Trophoblast cell (in vitro differentiated cells and primary cell): ENCODE data around the gene ATPAF2.
"Not testable (repeated sequence)": the region's sequence is repeated elsewhere in the genome, so short reads cannot be mapped to it uniquely, and the experiment has no call there.

Experiments used
- DNase-seq, 2 donors: peaks; one replicate each; pipeline ENCODE4 v3.0.0-alpha.2; 2016
- H2AFZ ChIP-seq: 2 replicates; pipeline ENCODE4 v1.6.1; 2013; ENCODE audit warnings: low read length, moderate library complexity, mild to moderate bottlenecking; ENCODE audit not compliant: insufficient read depth, poor library complexity
- H2AK5ac ChIP-seq: 2 replicates; pipeline ENCODE4 v1.6.1; 2013; ENCODE audit warnings: mild to moderate bottlenecking, low read length
- H2BK120ac ChIP-seq: 2 replicates; pipeline ENCODE4 v1.6.1; 2013; ENCODE audit warnings: low read length, mild to moderate bottlenecking, moderate library complexity; ENCODE audit not compliant: insufficient read depth, poor library complexity
- H2BK12ac ChIP-seq: 2 replicates; pipeline ENCODE4 v1.6.1; 2013; ENCODE audit warnings: mild to moderate bottlenecking, low read length, moderate library complexity
- H2BK5ac ChIP-seq: 2 replicates; pipeline ENCODE4 v1.6.1; 2013; ENCODE audit warnings: low read length, low read depth, moderate library complexity, mild to moderate bottlenecking; ENCODE audit not compliant: poor library complexity
- H3K14ac ChIP-seq: 2 replicates; pipeline ENCODE4 v1.6.1; 2013; ENCODE audit warnings: mild to moderate bottlenecking, low read length
- H3K18ac ChIP-seq: 2 replicates; pipeline ENCODE4 v1.6.1; 2013; ENCODE audit warnings: mild to moderate bottlenecking, low read length
- H3K23ac ChIP-seq: 2 replicates; pipeline ENCODE4 v1.6.1; 2013; ENCODE audit warnings: low read length
- H3K27ac ChIP-seq: 2 replicates; pipeline ENCODE4 v1.5.1; 2013; ENCODE audit warnings: low read depth, mild to moderate bottlenecking, inconsistent platforms, low read length, moderate library complexity
- H3K27me3 ChIP-seq: 2 replicates; pipeline ENCODE4 v1.6.1; 2013; ENCODE audit warnings: inconsistent platforms, mild to moderate bottlenecking, low read length, moderate library complexity; ENCODE audit not compliant: insufficient read depth
- H3K36me3 ChIP-seq, 2 experiments: 1 replicate in 1 of 2; 2 replicates in 1 of 2; pipeline ENCODE4 v1.6.1; 2013; ENCODE audit warnings: low read length in 2 of 2, mild to moderate bottlenecking in 2 of 2, moderate library complexity in 1 of 2; ENCODE audit not compliant: insufficient read depth in 2 of 2, control insufficient read depth in 1 of 2
- H3K4ac ChIP-seq: 2 replicates; pipeline ENCODE4 v1.6.1; 2013; ENCODE audit warnings: low read depth, mild to moderate bottlenecking, low read length, moderate library complexity
- H3K4me1 ChIP-seq, 2 experiments: 1 replicate in 1 of 2; 2 replicates in 1 of 2; pipeline ENCODE4 v1.6.1; 2013; ENCODE audit warnings: low read length in 2 of 2, mild to moderate bottlenecking in 2 of 2, moderate library complexity in 1 of 2; ENCODE audit not compliant: insufficient read depth in 2 of 2, control insufficient read depth in 1 of 2
- H3K4me2 ChIP-seq: 2 replicates; pipeline ENCODE4 v1.6.1; 2013; ENCODE audit warnings: inconsistent platforms, mild to moderate bottlenecking, low read length, moderate library complexity
- H3K4me3 ChIP-seq: 2 replicates; pipeline ENCODE4 v1.5.1; 2013; ENCODE audit warnings: mild to moderate bottlenecking, low read depth, low read length, inconsistent platforms
- H3K79me1 ChIP-seq: one replicate; pipeline ENCODE4 v1.6.1; 2013; ENCODE audit warnings: low read length
- H3K79me2 ChIP-seq: 2 replicates; pipeline ENCODE4 v1.6.1; 2013; ENCODE audit warnings: low read length, mild to moderate bottlenecking; ENCODE audit not compliant: control insufficient read depth, insufficient read depth, poor library complexity
- H3K9ac ChIP-seq: 2 replicates; pipeline ENCODE4 v1.6.1; 2013; ENCODE audit warnings: mild to moderate bottlenecking, low read length
- H3K9me3 ChIP-seq: 2 replicates; pipeline ENCODE4 v1.6.1; 2013; ENCODE audit warnings: low read depth, mild to moderate bottlenecking, control low read depth, inconsistent platforms, low read length; ENCODE audit not compliant: insufficient read depth
- H4K12ac ChIP-seq: 2 replicates; pipeline ENCODE4 v1.6.1; 2013; ENCODE audit warnings: low read depth, mild to moderate bottlenecking, low read length, moderate library complexity
- H4K8ac ChIP-seq: 2 replicates; pipeline ENCODE4 v1.6.1; 2013; ENCODE audit warnings: low read depth, mild to moderate bottlenecking, low read length, moderate library complexity
- H4K91ac ChIP-seq: one replicate; pipeline ENCODE4 v1.6.1; 2013; ENCODE audit warnings: low read depth, mild to moderate bottlenecking, low read length, moderate library complexity
- WGBS: extraction: QIAGEN DNeasy Blood & Tissue Kit; methylation state at CpG from one replicate; pipeline ENCODE4 v1.1.7; 2013; ENCODE audit warnings: missing lambda C conversion rate; ENCODE audit not compliant: insufficient read length, insufficient coverage; ENCODE audit errors: extremely low coverage; 5-methylcytosine and 5-hydroxymethylcytosine counted together

Gene ATPAF2

GRCh38 chr17:18000030-18000408, 38.9 kb downstream of the ATPAF2 start:
- Histone ChIP-seq H2AK5ac (no peak overlapping the region), H3K27me3 (no peaks in the 10 kb centered on the region), H4K8ac (no peak overlapping the region), H3K36me3 (peaks cover 0 to 1% of the 10 kb centered on the region in 2 experiments), H3K4me3 (peak overlapping the region; percentile 33), H2BK120ac (no peak overlapping the region), H3K9ac (no peak overlapping the region), H3K9me3 (peaks cover 7% of the 10 kb centered on the region), H3K14ac (no peak overlapping the region), H2BK5ac (no peak overlapping the region), H3K4me1 (peaks cover 2% of the 10 kb centered on the region in 2 experiments), H3K27ac (no peak overlapping the region), H3K4me2 (no peak overlapping the region), H4K12ac (no peak overlapping the region), H4K91ac (no peak overlapping the region), H2BK12ac (no peak overlapping the region), H3K79me1 (no peaks in the 10 kb centered on the region), H3K23ac (no peak overlapping the region), H3K18ac (no peak overlapping the region), H3K4ac (no peak overlapping the region), H3K79me2 (no peaks in the 10 kb centered on the region), H2AFZ (no peak overlapping the region)
- WGBS, result no CpG with 5 or more reads among the region's 8 CpGs
- DNase-seq, result no peak

- Histone ChIP-seq H3K4me3 (peak overlapping the region; percentile 33), H3K27ac (no peak overlapping the region), H2BK12ac (no peak overlapping the region), H4K91ac (no peak overlapping the region), H4K8ac (no peak overlapping the region), H3K9me3 (peaks cover 7% of the 10 kb centered on the region), H2BK5ac (no peak overlapping the region), H3K27me3 (no peaks in the 10 kb centered on the region), H3K4me2 (no peak overlapping the region), H3K4me1 (peaks cover 7% of the 10 kb centered on the region in 2 experiments), H2BK120ac (no peak overlapping the region), H3K18ac (no peak overlapping the region), H3K23ac (no peak overlapping the region), H3K9ac (no peak overlapping the region), H3K36me3 (no peaks in the 10 kb centered on the region), H2AK5ac (no peak overlapping the region), H3K79me2 (no peaks in the 10 kb centered on the region), H4K12ac (no peak overlapping the region), H3K14ac (no peak overlapping the region), H3K79me1 (peaks cover under 1% of the 10 kb centered on the region), H2AFZ (no peak overlapping the region), H3K4ac (no peak overlapping the region)
- no peak for DNase-seq
- whole genome bisulfite sequencing, result no CpG with 5 or more reads among the region's 9 CpGs
Observed at GRCh38 chr17:17999364-18000029, 39.5 kb downstream of the ATPAF2 start.

- H3K4ac ChIP-seq, result no peak overlapping the region
- no peak overlapping the region for H4K91ac ChIP-seq
- H4K8ac ChIP-seq, result no peak overlapping the region
- no peak overlapping the region for H3K27ac ChIP-seq
- no peaks in the 10 kb centered on the region for H3K36me3 ChIP-seq
- no peak for DNase-seq
- H2BK5ac ChIP-seq, result no peak overlapping the region
- no peak overlapping the region for H4K12ac ChIP-seq
- H3K4me1 ChIP-seq, result peaks cover 13% of the 10 kb centered on the region in 2 experiments
- H3K23ac ChIP-seq, result no peak overlapping the region
- H2BK12ac ChIP-seq, result no peak overlapping the region
- H2BK120ac ChIP-seq, result no peak overlapping the region
- H3K18ac ChIP-seq, result no peak overlapping the region
- H2AK5ac ChIP-seq, result no peak overlapping the region
- peaks cover 6% of the 10 kb centered on the region for H3K79me1 ChIP-seq
- no peak overlapping the region for H2AFZ ChIP-seq
- H3K9me3 ChIP-seq, result peaks cover 7% of the 10 kb centered on the region
- no CpG with 5 or more reads among the region's 8 CpGs for WGBS
- no peak overlapping the region for H3K9ac ChIP-seq
- H3K4me3 ChIP-seq, result no peak overlapping the region
- no peaks in the 10 kb centered on the region for H3K79me2 ChIP-seq
- no peak overlapping the region for H3K4me2 ChIP-seq
- H3K14ac ChIP-seq, result no peak overlapping the region
- H3K27me3 ChIP-seq, result no peaks in the 10 kb centered on the region
Observed at GRCh38 chr17:17998934-17999333, 40.0 kb downstream of the ATPAF2 start.

GRCh38 chr17:17995887-17996286, 43.1 kb downstream of the ATPAF2 start:
- H2BK12ac ChIP-seq, H3K4me3 ChIP-seq, H3K18ac ChIP-seq, H2BK120ac ChIP-seq, H2AFZ ChIP-seq, H3K27me3 ChIP-seq, H4K12ac ChIP-seq, H2AK5ac ChIP-seq, H3K36me3 ChIP-seq, H3K79me2 ChIP-seq, H4K8ac ChIP-seq, H3K27ac ChIP-seq, H2BK5ac ChIP-seq, H3K9me3 ChIP-seq, H3K9ac ChIP-seq, H3K23ac ChIP-seq, DNase-seq, H3K4me2 ChIP-seq, H3K4ac ChIP-seq, H3K14ac ChIP-seq, H4K91ac ChIP-seq: not testable (repeated sequence)
- peaks cover 15 to 16% of the 10 kb centered on the region in 2 experiments for H3K4me1 ChIP-seq
- WGBS, result no CpG with 5 or more reads among the region's 8 CpGs
- peaks cover 11% of the 10 kb centered on the region for H3K79me1 ChIP-seq
